Suprapubic skin (tissue), 3 donors: ENCODE measurements around the gene GORAB.

Source experiments
- POLR2AphosphoS5 ChIP-seq, 3 donors: sonication (generic); formaldehyde crosslinking; IDR thresholded peaks; one replicate each; pipeline ENCODE4 v1.6.1; 2017; ENCODE audit warnings: antibody characterized with exemption in 3 of 3
- TF ChIP-seq, protein P1 (sequence below), 2 donors: fragments of 200-600 bp in 1 of 2; fragments of 450-650 bp in 1 of 2; sonication (generic) in 1 of 2; IDR thresholded peaks; one replicate each; pipeline ENCODE4 v1.5.1; 2016 to 2019; ENCODE audit warnings: antibody characterized with exemption in 2 of 2, mild to moderate bottlenecking in 1 of 2, moderate library complexity in 1 of 2

DNA sequence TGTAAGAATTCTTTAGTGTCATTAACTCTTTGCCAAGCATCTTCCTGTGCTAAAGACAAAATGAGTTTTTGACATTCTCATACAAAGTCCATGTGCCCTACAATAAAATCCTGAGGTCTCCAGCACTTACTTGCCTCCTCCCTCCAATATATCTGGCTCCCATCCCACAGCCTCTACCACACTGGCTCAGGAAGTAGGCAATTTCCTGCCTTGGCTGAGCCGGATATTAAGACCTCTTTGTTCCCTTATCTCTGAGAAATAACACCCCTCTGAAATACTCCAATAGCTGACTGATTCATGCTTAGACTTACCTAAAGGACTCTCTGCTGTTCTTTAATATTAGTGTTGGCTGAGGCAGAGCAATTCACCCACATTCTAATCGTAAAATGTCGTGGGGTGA, 37.6 kb upstream of the GORAB start:
- TF ChIP-seq POLR2AphosphoS5 (IDR thresholded peaks at IDR 0.05) = no peak
- TF ChIP-seq, protein P1, sequence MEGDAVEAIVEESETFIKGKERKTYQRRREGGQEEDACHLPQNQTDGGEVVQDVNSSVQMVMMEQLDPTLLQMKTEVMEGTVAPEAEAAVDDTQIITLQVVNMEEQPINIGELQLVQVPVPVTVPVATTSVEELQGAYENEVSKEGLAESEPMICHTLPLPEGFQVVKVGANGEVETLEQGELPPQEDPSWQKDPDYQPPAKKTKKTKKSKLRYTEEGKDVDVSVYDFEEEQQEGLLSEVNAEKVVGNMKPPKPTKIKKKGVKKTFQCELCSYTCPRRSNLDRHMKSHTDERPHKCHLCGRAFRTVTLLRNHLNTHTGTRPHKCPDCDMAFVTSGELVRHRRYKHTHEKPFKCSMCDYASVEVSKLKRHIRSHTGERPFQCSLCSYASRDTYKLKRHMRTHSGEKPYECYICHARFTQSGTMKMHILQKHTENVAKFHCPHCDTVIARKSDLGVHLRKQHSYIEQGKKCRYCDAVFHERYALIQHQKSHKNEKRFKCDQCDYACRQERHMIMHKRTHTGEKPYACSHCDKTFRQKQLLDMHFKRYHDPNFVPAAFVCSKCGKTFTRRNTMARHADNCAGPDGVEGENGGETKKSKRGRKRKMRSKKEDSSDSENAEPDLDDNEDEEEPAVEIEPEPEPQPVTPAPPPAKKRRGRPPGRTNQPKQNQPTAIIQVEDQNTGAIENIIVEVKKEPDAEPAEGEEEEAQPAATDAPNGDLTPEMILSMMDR (IDR thresholded peaks at IDR 0.05) = no peak
